Loucy (cell line): ENCODE results near the gene ANKRD34B.

ENCODE experiments used
- H2AFZ ChIP-seq: fragments of 200-600 bp; sonication (generic); 2 replicates; pipeline ENCODE4 v1.6.0; 2016; ENCODE audit warnings: antibody characterized with exemption, mild to moderate bottlenecking, low read length, moderate library complexity
- H3F3A ChIP-seq: fragments of 200-600 bp; 2 replicates; pipeline ENCODE4 v1.6.0; 2016; ENCODE audit warnings: antibody characterized with exemption, low read depth, mild to moderate bottlenecking
- H3K27me3 ChIP-seq: fragments of 200-600 bp; sonication (generic); 2 replicates; pipeline ENCODE4 v1.6.1; 2014; ENCODE audit warnings: low read length, mild to moderate bottlenecking; ENCODE audit not compliant: insufficient read depth, poor library complexity, severe bottlenecking
- H3K36me3 ChIP-seq: fragments of 200-600 bp; sonication (generic); 2 replicates; pipeline ENCODE4 v1.6.1; 2016; ENCODE audit warnings: low read length; ENCODE audit not compliant: insufficient read depth
- H3K4me1 ChIP-seq: fragments of 200-600 bp; sonication (generic); 2 replicates; pipeline ENCODE4 v1.5.1; 2014; ENCODE audit warnings: low read length, mild to moderate bottlenecking; ENCODE audit not compliant: insufficient read depth, poor library complexity, severe bottlenecking
- H3K4me2 ChIP-seq: fragments of 200-600 bp; sonication (generic); 2 replicates; pipeline ENCODE4 v1.6.0; 2014; ENCODE audit warnings: antibody characterized with exemption, low read length, low read depth, mild to moderate bottlenecking; ENCODE audit not compliant: poor library complexity, severe bottlenecking
- H3K4me3 ChIP-seq: fragments of 200-600 bp; sonication (generic); 2 replicates; pipeline ENCODE4 v1.5.1; 2014; ENCODE audit warnings: low read length, mild to moderate bottlenecking, mixed read lengths; ENCODE audit not compliant: poor library complexity, severe bottlenecking
- H3K79me2 ChIP-seq: fragments of 200-600 bp; sonication (generic); 2 replicates; pipeline ENCODE4 v1.6.1; 2014; ENCODE audit warnings: low read length; ENCODE audit not compliant: insufficient read depth
- H3K9ac ChIP-seq: fragments of 200-600 bp; sonication (generic); 2 replicates; pipeline ENCODE4 v1.6.0; 2014; ENCODE audit warnings: mild to moderate bottlenecking, low read depth, low read length, moderate library complexity; ENCODE audit not compliant: poor library complexity, severe bottlenecking
- H3K9me2 ChIP-seq: fragments of 200-600 bp; sonication (generic); replicated peaks from 2 replicates; pipeline ENCODE4 v1.6.1; 2016; ENCODE audit warnings: low read depth, low read length, mixed read lengths
- H3K9me3 ChIP-seq: fragments of 200-600 bp; sonication (generic); 2 replicates; pipeline ENCODE4 v1.6.1; 2014; ENCODE audit warnings: mild to moderate bottlenecking, antibody characterized with exemption, low read length, low read depth; ENCODE audit not compliant: insufficient read depth
- H4K20me1 ChIP-seq: fragments of 200-600 bp; sonication (generic); 2 replicates; pipeline ENCODE4 v1.6.0; 2014; ENCODE audit warnings: antibody characterized with exemption, low read length, mild to moderate bottlenecking; ENCODE audit not compliant: insufficient read depth, poor library complexity, severe bottlenecking
- EZH2phosphoT487 ChIP-seq: fragments of 200-600 bp; IDR thresholded peaks from 2 replicates; pipeline ENCODE4 v1.6.1; 2018; ENCODE audit warnings: antibody characterized with exemption, mild to moderate bottlenecking, moderate library complexity, borderline replicate concordance
- TF ChIP-seq, protein P1 (sequence below): fragments of 200-600 bp; sonication (generic); conservative IDR thresholded peaks from 2 replicates; pipeline ENCODE4 v1.5.1; 2014; ENCODE audit warnings: mild to moderate bottlenecking, antibody characterized with exemption, low read length

The ANKRD34B gene

DNA sequence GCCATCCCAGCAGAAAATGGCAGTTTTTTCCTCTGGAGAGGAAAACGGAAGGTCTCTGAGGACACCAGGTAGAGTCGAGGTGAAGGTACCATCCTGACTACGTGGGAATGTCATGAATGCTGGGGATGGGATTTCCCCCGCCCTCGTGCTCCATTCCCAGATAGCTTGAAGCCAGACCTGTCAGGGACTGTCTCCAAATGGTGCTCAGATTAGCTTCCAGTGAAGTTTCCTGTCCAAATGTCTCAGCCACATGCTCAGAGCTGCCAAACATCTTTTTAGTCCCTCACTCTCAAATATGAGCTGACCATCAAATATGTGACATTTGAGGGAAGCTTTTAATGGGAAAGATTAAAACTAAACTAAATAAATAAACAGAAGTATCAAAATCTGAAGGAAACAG, 7.6 kb upstream of the ANKRD34B start:
- H3K9ac ChIP-seq = no peak overlapping the region
- no peaks in the 10 kb centered on the region for H3K9me2 ChIP-seq
- no peaks in the 10 kb centered on the region for H4K20me1 ChIP-seq
- H3F3A ChIP-seq = no peaks in the 10 kb centered on the region
- no peak overlapping the region for H3K4me2 ChIP-seq
- no peaks in the 10 kb centered on the region for H3K36me3 ChIP-seq
- H3K79me2 ChIP-seq = no peaks in the 10 kb centered on the region
- no peak overlapping the region for H3K4me3 ChIP-seq
- no peaks in the 10 kb centered on the region for H3K9me3 ChIP-seq
- TF ChIP-seq, protein P1, sequence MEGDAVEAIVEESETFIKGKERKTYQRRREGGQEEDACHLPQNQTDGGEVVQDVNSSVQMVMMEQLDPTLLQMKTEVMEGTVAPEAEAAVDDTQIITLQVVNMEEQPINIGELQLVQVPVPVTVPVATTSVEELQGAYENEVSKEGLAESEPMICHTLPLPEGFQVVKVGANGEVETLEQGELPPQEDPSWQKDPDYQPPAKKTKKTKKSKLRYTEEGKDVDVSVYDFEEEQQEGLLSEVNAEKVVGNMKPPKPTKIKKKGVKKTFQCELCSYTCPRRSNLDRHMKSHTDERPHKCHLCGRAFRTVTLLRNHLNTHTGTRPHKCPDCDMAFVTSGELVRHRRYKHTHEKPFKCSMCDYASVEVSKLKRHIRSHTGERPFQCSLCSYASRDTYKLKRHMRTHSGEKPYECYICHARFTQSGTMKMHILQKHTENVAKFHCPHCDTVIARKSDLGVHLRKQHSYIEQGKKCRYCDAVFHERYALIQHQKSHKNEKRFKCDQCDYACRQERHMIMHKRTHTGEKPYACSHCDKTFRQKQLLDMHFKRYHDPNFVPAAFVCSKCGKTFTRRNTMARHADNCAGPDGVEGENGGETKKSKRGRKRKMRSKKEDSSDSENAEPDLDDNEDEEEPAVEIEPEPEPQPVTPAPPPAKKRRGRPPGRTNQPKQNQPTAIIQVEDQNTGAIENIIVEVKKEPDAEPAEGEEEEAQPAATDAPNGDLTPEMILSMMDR = no peak
- no peak for TF ChIP-seq EZH2phosphoT487
- H2AFZ ChIP-seq = no peak overlapping the region
- H3K27me3 ChIP-seq = no peaks in the 10 kb centered on the region
- no peaks in the 10 kb centered on the region for H3K4me1 ChIP-seq

GRCh38 chr5:80576383-80576782, 6.3 kb upstream of the ANKRD34B start:
- Histone ChIP-seq H2AFZ (no peak overlapping the region), H4K20me1 (no peaks in the 10 kb centered on the region), H3K4me3 (no peak overlapping the region), H3K36me3 (no peaks in the 10 kb centered on the region), H3K4me2 (no peak overlapping the region), H3F3A (no peaks in the 10 kb centered on the region), H3K9me3 (no peaks in the 10 kb centered on the region), H3K27me3 (no peaks in the 10 kb centered on the region), H3K4me1 (no peaks in the 10 kb centered on the region), H3K9ac (no peak overlapping the region), H3K9me2 (no peaks in the 10 kb centered on the region), H3K79me2 (no peaks in the 10 kb centered on the region)
- TF ChIP-seq, protein P1 = no peak
- no peak for TF ChIP-seq EZH2phosphoT487

DNA sequence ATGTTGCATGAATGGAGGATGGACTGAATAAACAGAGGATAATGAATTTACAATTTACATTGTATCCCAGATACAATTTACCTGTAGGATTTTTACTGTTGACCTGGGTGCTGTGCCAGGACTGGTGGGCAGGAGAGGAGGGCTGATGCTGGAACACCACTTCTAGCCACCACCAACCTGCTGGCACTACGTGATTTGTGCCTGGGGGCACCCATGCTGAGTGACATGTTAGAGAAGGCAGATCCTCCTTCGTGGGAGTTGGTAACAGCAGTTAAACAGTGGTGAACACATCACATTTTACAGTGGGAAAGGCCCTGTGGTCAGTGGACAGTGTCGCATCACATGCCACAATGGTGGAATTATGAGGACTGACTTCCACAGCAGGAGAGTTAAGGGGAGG, 3.0 kb upstream of the ANKRD34B start:
- no peak overlapping the region for H3K9ac ChIP-seq
- H3K4me1 ChIP-seq = no peaks in the 10 kb centered on the region
- TF ChIP-seq, protein P1 = no peak
- no peak for TF ChIP-seq EZH2phosphoT487
- H3F3A ChIP-seq = no peaks in the 10 kb centered on the region
- H3K9me3 ChIP-seq = no peaks in the 10 kb centered on the region
- H3K4me2 ChIP-seq = no peak overlapping the region
- H3K27me3 ChIP-seq = no peaks in the 10 kb centered on the region
- H4K20me1 ChIP-seq = no peaks in the 10 kb centered on the region
- H2AFZ ChIP-seq = no peak overlapping the region
- no peak overlapping the region for H3K4me3 ChIP-seq
- no peaks in the 10 kb centered on the region for H3K9me2 ChIP-seq
- H3K79me2 ChIP-seq = no peaks in the 10 kb centered on the region
- H3K36me3 ChIP-seq = no peaks in the 10 kb centered on the region
